HG03060 (cell line): ENCODE measurements around the gene C2CD2.

ENCODE experiments used
- ATAC-seq: cut with Tn5 transposase; IDR thresholded peaks from one replicate; pipeline ENCODE4 v1.9.1; 2021; ENCODE audit warnings: low read depth, moderate number of reproducible peaks; ENCODE audit not compliant: unreplicated experiment

Gene C2CD2

GRCh38 chr21:41892726-41893125, 61.1 kb downstream of the C2CD2 start:
- ATAC-seq = no peak

GRCh38 chr21:41891132-41891531, 62.7 kb downstream of the C2CD2 start:
- no peak for ATAC-seq

DNA sequence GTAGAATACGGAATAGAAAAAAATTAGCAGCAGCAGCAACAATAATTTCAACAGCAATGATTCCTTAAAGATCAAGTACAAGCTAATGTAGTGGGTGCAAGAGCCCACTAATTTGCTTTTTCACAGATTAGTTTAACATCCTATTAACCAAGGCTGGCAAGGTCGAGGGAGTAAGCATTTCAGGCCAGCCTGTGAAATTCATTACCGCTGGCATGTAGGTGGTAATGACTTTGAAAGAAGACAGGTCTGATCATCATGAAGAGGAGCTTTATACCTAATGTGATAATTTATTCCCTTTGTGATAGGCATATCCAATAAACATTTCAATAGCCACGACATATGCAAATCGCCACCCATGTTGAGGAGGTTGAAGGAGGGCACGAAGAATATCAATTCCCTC, 63.5 kb downstream of the C2CD2 start:
- ATAC-seq = no peak

DNA sequence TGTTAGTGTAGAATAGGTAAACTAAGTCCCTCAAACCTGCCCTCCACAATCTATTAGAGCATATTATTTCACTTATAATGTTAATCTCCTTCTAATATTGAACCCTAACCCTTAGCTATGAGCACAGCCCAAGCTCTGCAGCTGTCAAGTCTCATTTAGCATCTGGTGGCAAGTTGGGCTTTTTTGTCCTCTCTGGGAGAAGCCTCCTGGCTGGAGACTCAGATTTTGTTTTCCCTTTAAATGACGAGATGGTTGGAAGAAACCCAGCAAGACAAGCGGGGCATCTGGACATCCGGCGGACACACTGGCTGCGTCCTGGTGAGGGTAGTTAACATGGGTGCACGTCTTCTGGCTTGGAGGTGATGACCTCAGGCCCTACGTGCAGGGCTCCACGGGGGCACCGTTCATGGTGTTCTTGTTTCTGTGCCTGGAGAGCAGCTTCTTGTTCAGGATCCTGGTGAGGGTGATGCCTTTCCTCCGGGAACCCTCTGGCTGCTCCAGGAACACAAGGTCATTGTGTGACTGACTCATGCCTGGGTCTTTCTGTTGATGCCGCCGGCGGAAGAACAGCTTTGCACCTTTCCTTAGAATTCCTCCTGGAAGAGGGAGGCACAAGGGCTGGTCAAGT, 65.0 kb downstream of the C2CD2 start:
- ATAC-seq = no peak

DNA sequence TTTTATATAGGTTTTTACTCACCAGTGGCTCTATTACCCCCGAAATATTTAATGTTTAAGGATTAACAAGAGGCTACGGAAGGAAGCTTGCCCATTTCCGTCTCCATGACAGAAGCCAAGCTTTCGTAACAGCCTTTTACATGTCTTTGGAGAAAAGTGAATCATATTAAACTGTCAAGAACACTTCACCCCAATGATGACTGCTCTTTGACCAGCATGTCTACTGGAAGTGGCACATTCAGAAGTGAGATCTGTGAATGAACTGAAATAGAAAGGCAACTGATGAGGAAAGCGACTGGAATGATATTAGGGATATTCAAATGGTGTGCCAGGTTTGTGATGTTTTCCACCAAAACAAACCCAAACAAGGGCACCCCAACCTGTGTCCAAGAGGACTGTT, 66.2 kb downstream of the C2CD2 start:
- no peak for ATAC-seq

GRCh38 chr21:41886328-41886727, 67.5 kb downstream of the C2CD2 start:
- ATAC-seq = no peak

- ATAC-seq = no peak
Measured at GRCh38 chr21:41885341-41886024, 68.3 kb downstream of the C2CD2 start.

- no peak for ATAC-seq
Measured at GRCh38 chr21:41884501-41885030, 69.3 kb downstream of the C2CD2 start.

DNA sequence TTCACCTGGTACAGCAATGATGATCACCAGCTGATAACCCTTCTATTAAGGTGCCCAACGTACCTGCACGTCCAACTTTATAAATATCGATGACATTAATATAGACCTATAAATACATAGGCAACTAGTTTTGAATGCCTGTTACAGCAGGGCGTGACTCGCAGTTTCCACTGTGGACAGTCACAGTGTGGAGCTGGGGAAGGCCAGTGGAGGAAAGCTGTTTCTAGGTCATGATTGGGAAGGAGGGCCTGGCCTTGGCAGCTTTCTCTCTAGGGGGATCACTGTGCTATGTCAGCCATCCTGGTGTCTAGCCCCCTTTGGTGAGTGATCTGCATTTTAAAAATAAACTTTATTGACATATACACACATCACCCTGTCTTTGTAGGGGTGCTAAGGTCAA, 70.2 kb downstream of the C2CD2 start:
- ATAC-seq = no peak

GRCh38 chr21:41881051-41881450, 72.8 kb downstream of the C2CD2 start:
- no peak for ATAC-seq

- no peak for ATAC-seq
Measured at GRCh38 chr21:41880153-41880552, 73.7 kb downstream of the C2CD2 start.

GRCh38 chr21:41879190-41879998, 74.4 kb downstream of the C2CD2 start, which contains the start of gene PRDM15:
Gene PRDM15 (minus strand): TSS chr21:41879344. CDS start chr21:41860363, 18,981 bp downstream.
- no peak for ATAC-seq

- ATAC-seq = no peak
Measured at GRCh38 chr21:41878831-41879189, 75.0 kb downstream of the C2CD2 start.

- no peak for ATAC-seq
Measured at GRCh38 chr21:41877901-41878830, 75.7 kb downstream of the C2CD2 start.

- ATAC-seq = no peak
Measured at GRCh38 chr21:41876928-41877652, 76.7 kb downstream of the C2CD2 start.

DNA sequence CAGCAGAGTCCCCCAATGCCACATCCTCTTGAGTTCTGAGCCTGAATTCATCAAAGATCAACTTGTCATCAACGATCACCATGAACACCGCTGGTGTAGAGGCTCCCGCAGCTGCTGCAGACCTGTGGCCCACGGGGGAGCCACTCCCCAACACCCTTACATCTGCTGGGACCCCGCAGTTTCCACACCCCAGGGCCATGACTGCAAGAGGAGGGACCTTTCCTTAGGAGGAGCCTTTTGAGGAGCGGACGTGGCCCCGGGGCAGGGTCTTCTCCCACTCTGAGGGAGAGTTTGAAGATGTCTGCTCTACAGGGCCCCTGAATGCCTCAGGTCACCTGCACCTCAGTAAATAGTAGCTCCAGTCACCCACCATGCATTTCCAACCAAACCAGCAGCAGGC, 77.4 kb downstream of the C2CD2 start:
- no peak for ATAC-seq

- no peak for ATAC-seq
Measured at GRCh38 chr21:41875086-41875485, 78.7 kb downstream of the C2CD2 start.

DNA sequence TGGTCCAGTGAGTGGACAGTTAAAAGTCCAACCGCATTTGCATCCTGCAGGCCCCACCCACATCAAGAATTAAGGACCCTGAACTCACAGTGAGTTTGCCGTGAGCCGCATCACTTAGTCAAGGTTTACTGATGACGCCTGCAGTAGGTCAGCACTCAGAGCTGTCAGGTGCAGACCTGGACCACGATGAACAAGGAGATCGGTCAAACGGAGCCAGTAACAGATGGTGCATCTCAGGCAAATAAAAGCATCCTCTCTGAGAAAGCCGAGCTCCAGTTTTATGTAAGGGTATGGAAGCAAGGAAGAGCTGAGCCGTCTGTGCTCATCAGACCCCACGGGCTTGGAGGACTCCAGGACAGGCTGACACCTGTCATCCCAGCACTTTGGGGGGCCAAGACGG, 79.2 kb downstream of the C2CD2 start:
- no peak for ATAC-seq

DNA sequence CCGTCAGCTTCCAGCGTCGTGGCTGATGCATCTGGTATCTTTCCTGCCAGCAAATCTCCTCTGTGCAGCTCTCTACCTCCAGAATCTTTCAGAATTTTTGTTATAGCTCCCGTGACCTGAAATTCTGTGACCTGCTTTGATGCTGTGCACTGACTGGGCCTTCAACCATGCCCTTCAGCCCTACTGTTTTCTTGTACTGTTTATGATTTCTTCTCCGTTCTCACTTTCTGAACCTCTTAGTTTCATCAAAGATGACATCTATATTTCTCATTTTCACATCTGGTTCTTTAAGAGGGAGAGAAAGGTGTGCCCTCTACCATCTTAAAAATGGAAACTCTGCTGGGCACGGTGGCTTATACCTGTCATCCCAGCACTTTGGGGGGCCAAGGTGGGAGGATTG, 80.4 kb downstream of the C2CD2 start:
- ATAC-seq = no peak

DNA sequence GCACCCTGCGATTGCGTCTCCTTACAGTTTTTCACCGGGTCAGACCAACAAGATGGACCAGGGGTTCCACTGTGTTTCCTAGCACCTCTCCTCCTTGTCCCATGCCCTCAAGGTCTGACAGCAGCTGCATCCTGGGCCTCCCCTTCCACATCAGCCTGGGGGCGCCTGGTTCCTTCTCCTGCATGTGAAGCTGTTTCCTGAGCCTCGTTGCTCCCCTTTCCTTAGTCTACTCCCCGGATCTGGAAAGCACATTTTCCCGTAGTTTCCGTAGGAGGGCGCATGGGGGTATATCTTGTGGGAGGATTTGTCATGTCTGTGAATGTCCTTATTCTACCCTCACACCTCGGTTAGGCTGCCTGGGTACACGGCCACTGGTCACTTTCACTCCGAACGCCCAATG, 80.8 kb downstream of the C2CD2 start:
- ATAC-seq = no peak
